Liver (tissue), 9 donors: Measurements from ENCODE around the gene VTN. TPM values are rescaled to one million over a fixed set of nuclear protein-coding genes. Genes with fewer than 3 reads are reported as not detected.

Source experiments
- DNase-seq: peaks from one replicate; pipeline ENCODE4 v3.0.0-alpha.2; 2017; ENCODE audit warnings: low spot score
- H3K27ac ChIP-seq, 2 donors: one replicate each; pipeline ENCODE4 v1.7.0; 2013; ENCODE audit warnings: inconsistent platforms in 2 of 2, low read length in 2 of 2, control low read depth in 1 of 2, low read depth in 1 of 2, mild to moderate bottlenecking in 1 of 2
- H3K27me3 ChIP-seq, 4 donors: one replicate each; pipeline versions ENCODE4 v1.6.1 to v1.7.0; 2013; ENCODE audit warnings: low read length in 3 of 4, inconsistent platforms in 1 of 4, mild to moderate bottlenecking in 1 of 4, moderate library complexity in 1 of 4; ENCODE audit not compliant: control insufficient read depth in 4 of 4, insufficient read depth in 4 of 4
- H3K36me3 ChIP-seq, 4 donors: one replicate each; pipeline versions ENCODE4 v1.6.1 to v1.7.0; 2013; ENCODE audit warnings: low read length in 3 of 4, mild to moderate bottlenecking in 3 of 4, low read depth in 1 of 4, moderate library complexity in 1 of 4; ENCODE audit not compliant: control insufficient read depth in 4 of 4, insufficient read depth in 3 of 4
- H3K4me1 ChIP-seq, 4 donors: one replicate each; pipeline versions ENCODE4 v1.6.1 to v1.7.0; 2013; ENCODE audit warnings: low read length in 3 of 4, mild to moderate bottlenecking in 3 of 4, moderate library complexity in 1 of 4; ENCODE audit not compliant: control insufficient read depth in 4 of 4, insufficient read depth in 4 of 4
- H3K4me3 ChIP-seq, 3 donors: one replicate each; pipeline versions ENCODE4 v1.6.1 to v1.7.0; 2013; ENCODE audit warnings: low read length in 3 of 3, control low read depth in 1 of 3, low read depth in 1 of 3, mild to moderate bottlenecking in 1 of 3
- H3K9ac ChIP-seq, 2 donors: one replicate each; pipeline ENCODE4 v1.7.0; 2013; ENCODE audit warnings: low read length in 2 of 2, mild to moderate bottlenecking in 2 of 2, moderate library complexity in 2 of 2, control low read depth in 1 of 2, low read depth in 1 of 2
- H3K9me3 ChIP-seq, 4 donors: one replicate each; pipeline versions ENCODE4 v1.6.1 to v1.7.0; 2013; ENCODE audit warnings: low read length in 3 of 4; ENCODE audit not compliant: control insufficient read depth in 4 of 4
- ATF3 ChIP-seq: IDR thresholded peaks from 2 replicates; pipeline ENCODE4 v1.6.1; 2016; ENCODE audit warnings: antibody characterized with exemption
- FOXA2 ChIP-seq: IDR thresholded peaks from 2 replicates; pipeline ENCODE4 v1.6.1; 2016; ENCODE audit warnings: antibody characterized with exemption
- HNF4A ChIP-seq, 2 donors: conservative IDR thresholded peaks; 2 replicates each; pipeline ENCODE4 v1.6.1; 2016; ENCODE audit warnings: antibody characterized with exemption in 2 of 2, mild to moderate bottlenecking in 2 of 2
- HNF4G ChIP-seq: IDR thresholded peaks from 2 replicates; pipeline ENCODE4 v1.6.1; 2016; ENCODE audit warnings: antibody characterized with exemption
- JUND ChIP-seq, 2 donors: IDR thresholded peaks; 2 replicates each; pipeline ENCODE4 v1.6.1; 2016; ENCODE audit warnings: antibody characterized with exemption in 2 of 2
- MAX ChIP-seq: IDR thresholded peaks from 2 replicates; pipeline ENCODE4 v1.6.1; 2016; ENCODE audit warnings: antibody characterized with exemption
- NR2F2 ChIP-seq: IDR thresholded peaks from 2 replicates; pipeline ENCODE4 v1.6.1; 2016; ENCODE audit warnings: antibody characterized with exemption
- RAD21 ChIP-seq, 2 donors: IDR thresholded peaks; 2 replicates each; pipeline ENCODE4 v1.6.1; 2016; ENCODE audit warnings: antibody characterized with exemption in 2 of 2, mild to moderate bottlenecking in 2 of 2
- REST ChIP-seq: IDR thresholded peaks from 2 replicates; pipeline ENCODE4 v1.6.1; 2016; ENCODE audit warnings: antibody characterized with exemption, mild to moderate bottlenecking
- RXRA ChIP-seq, 2 donors: IDR thresholded peaks; 2 replicates each; pipeline ENCODE4 v1.6.1; 2017 to 2018; ENCODE audit warnings: antibody characterized with exemption in 2 of 2, mild to moderate bottlenecking in 1 of 2
- SP1 ChIP-seq: IDR thresholded peaks from 2 replicates; pipeline ENCODE4 v1.6.1; 2018; ENCODE audit warnings: antibody characterized with exemption, mild to moderate bottlenecking
- TAF1 ChIP-seq: conservative IDR thresholded peaks from 2 replicates; pipeline ENCODE4 v1.6.1; 2016; ENCODE audit warnings: antibody characterized with exemption, mild to moderate bottlenecking
- WGBS: extraction: QIAGEN DNeasy Blood & Tissue Kit; methylation state at CpG from one replicate; pipeline ENCODE4 v1.1.7; 2013; 5-methylcytosine and 5-hydroxymethylcytosine counted together
- polyA plus RNA-seq, 2 donors: library from polyadenylated mRNA; stranded (reverse) in 1 of 2; unstranded in 1 of 2; fragments of 200-250 nt in 1 of 2; fragments of >200 nt in 1 of 2; fragmentation: Nextera tagmentation in 1 of 2; extraction: Ambion mirVana in 1 of 2; gene quantifications; one replicate each; pipeline versions ENCODE4 v1.2.1 to v1.2.3, GENCODE V29; 2013 to 2015
- total RNA-seq, 2 donors: library from RNA; depleted of rRNA; stranded (reverse); fragments of >200 nt; gene quantifications; one replicate each; pipeline ENCODE4 v1.2.3, GENCODE V29; 2014
- TF ChIP-seq, protein P1 (sequence below): fragments of 150-350 bp; IDR thresholded peaks from 2 replicates; pipeline ENCODE4 v1.5.1; 2017; ENCODE audit warnings: improper control_type of control experiment, low read depth, low read length; ENCODE audit not compliant: missing input control
- TF ChIP-seq, protein P2 (sequence below): IDR thresholded peaks from 2 replicates; pipeline ENCODE4 v1.6.1; 2016; ENCODE audit warnings: antibody characterized with exemption
- donor health status: healthy.
- donor health status: healthy.
- donor health status: healthy.
- donor health status: healthy.
- donor health status: healthy.

VTN gene
- total and polyA plus RNA-seq, 4 donors: 1,668 to 4,059 (median 3,520) TPM

GRCh38 chr17:28379814-28380801 is 10.0 kb upstream of the VTN start:
- 74% methylated on average over 10 of the region's 10 CpGs for WGBS
- no peak overlapping the region for H3K4me3 ChIP-seq
- DNase-seq: no peak

GRCh38 chr17:28372945-28373274 is 2.8 kb upstream of the VTN start:
- TF ChIP-seq, protein P1, sequence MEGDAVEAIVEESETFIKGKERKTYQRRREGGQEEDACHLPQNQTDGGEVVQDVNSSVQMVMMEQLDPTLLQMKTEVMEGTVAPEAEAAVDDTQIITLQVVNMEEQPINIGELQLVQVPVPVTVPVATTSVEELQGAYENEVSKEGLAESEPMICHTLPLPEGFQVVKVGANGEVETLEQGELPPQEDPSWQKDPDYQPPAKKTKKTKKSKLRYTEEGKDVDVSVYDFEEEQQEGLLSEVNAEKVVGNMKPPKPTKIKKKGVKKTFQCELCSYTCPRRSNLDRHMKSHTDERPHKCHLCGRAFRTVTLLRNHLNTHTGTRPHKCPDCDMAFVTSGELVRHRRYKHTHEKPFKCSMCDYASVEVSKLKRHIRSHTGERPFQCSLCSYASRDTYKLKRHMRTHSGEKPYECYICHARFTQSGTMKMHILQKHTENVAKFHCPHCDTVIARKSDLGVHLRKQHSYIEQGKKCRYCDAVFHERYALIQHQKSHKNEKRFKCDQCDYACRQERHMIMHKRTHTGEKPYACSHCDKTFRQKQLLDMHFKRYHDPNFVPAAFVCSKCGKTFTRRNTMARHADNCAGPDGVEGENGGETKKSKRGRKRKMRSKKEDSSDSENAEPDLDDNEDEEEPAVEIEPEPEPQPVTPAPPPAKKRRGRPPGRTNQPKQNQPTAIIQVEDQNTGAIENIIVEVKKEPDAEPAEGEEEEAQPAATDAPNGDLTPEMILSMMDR: no peak
- TF ChIP-seq HNF4G: no peak
- TF ChIP-seq RAD21 (IDR thresholded peaks at IDR 0.05): no peak
- no peak for TF ChIP-seq MAX
- TF ChIP-seq SP1: no peak
- TF ChIP-seq, protein P2, sequence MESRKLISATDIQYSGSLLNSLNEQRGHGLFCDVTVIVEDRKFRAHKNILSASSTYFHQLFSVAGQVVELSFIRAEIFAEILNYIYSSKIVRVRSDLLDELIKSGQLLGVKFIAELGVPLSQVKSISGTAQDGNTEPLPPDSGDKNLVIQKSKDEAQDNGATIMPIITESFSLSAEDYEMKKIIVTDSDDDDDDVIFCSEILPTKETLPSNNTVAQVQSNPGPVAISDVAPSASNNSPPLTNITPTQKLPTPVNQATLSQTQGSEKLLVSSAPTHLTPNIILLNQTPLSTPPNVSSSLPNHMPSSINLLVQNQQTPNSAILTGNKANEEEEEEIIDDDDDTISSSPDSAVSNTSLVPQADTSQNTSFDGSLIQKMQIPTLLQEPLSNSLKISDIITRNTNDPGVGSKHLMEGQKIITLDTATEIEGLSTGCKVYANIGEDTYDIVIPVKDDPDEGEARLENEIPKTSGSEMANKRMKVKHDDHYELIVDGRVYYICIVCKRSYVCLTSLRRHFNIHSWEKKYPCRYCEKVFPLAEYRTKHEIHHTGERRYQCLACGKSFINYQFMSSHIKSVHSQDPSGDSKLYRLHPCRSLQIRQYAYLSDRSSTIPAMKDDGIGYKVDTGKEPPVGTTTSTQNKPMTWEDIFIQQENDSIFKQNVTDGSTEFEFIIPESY: no peak
- no peak for TF ChIP-seq ATF3
- TF ChIP-seq REST: no peak
- TF ChIP-seq NR2F2: no peak
- TF ChIP-seq FOXA2: no peak
- no peak for TF ChIP-seq TAF1
- no peak for TF ChIP-seq RXRA (IDR thresholded peaks at IDR 0.05)
- Histone ChIP-seq H3K9me3 (no peaks in the 10 kb centered on the region), H3K27ac (no peak overlapping the region), H3K27me3 (no peaks in the 10 kb centered on the region), H3K9ac (no peak overlapping the region), H3K4me3 (no peak overlapping the region), H3K4me1 (peaks cover 4 to 32% (median 14%) of the 10 kb centered on the region in 4 donors), H3K36me3 (peaks cover 0 to 5% (median 2%) of the 10 kb centered on the region in 4 donors)
- 93% methylated on average over 6 of the region's 6 CpGs for WGBS
- no peak for DNase-seq

More at GRCh38 chr17:28379814-28380801, 10.0 kb upstream of the VTN start:
- H3K9me3 ChIP-seq: no peaks in the 10 kb centered on the region
- no peaks in the 10 kb centered on the region for H3K27me3 ChIP-seq
- TF ChIP-seq HNF4A (conservative IDR thresholded peaks at IDR 0.05): peak in 1 of 2 donors; percentile 10
- no peak for TF ChIP-seq JUND (IDR thresholded peaks at IDR 0.05)
- H3K36me3 ChIP-seq: no peaks in the 10 kb centered on the region
- H3K9ac ChIP-seq: no peak overlapping the region
- no peak overlapping the region for H3K27ac ChIP-seq
- peaks cover 0 to 21% (median 11%) of the 10 kb centered on the region in 4 donors for H3K4me1 ChIP-seq
